NB4 (cell line): ENCODE measurements around the gene GGT5.
"Not testable (repeated sequence)": the region's sequence is repeated elsewhere in the genome, so short reads cannot be mapped to it uniquely, and the experiment has no call there.

Source experiments
- MAX ChIP-seq: IDR thresholded peaks from 2 replicates; pipeline ENCODE4 v1.6.1; 2011; ENCODE audit warnings: low read depth, low read length
- MYC ChIP-seq: IDR thresholded peaks from 2 replicates; pipeline ENCODE4 v1.6.1; 2011; ENCODE audit warnings: low read depth, low read length
- POLR2A ChIP-seq: IDR thresholded peaks from 2 replicates; pipeline ENCODE4 v1.6.1; 2011; ENCODE audit warnings: mild to moderate bottlenecking; ENCODE audit not compliant: insufficient read length; ENCODE audit errors: extremely low read depth
- TF ChIP-seq, protein P1 (sequence below): IDR thresholded peaks from one replicate; pipeline ENCODE4 v1.5.1; 2012; ENCODE audit warnings: low read depth, low read length

- TF ChIP-seq, protein P1, sequence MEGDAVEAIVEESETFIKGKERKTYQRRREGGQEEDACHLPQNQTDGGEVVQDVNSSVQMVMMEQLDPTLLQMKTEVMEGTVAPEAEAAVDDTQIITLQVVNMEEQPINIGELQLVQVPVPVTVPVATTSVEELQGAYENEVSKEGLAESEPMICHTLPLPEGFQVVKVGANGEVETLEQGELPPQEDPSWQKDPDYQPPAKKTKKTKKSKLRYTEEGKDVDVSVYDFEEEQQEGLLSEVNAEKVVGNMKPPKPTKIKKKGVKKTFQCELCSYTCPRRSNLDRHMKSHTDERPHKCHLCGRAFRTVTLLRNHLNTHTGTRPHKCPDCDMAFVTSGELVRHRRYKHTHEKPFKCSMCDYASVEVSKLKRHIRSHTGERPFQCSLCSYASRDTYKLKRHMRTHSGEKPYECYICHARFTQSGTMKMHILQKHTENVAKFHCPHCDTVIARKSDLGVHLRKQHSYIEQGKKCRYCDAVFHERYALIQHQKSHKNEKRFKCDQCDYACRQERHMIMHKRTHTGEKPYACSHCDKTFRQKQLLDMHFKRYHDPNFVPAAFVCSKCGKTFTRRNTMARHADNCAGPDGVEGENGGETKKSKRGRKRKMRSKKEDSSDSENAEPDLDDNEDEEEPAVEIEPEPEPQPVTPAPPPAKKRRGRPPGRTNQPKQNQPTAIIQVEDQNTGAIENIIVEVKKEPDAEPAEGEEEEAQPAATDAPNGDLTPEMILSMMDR, result not testable (repeated sequence)
- not testable (repeated sequence) for TF ChIP-seq POLR2A, MAX, MYC
Observed at GRCh38 chr22:24213111-24213510, 31.8 kb downstream of the GGT5 start.
